ENCODE results near the gene ITPR1.
"Not testable (repeated sequence)": the region's sequence is repeated elsewhere in the genome, so short reads cannot be mapped to it uniquely, and the experiment has no call there.

ITPR1 gene

GRCh38 chr3:4493014-4493940 lies at the start of gene ITPR1:
TSS of gene ITPR1 (plus strand) at chr3:4493348. CDS start at chr3:4516492, 23,144 bp downstream.
- peak; percentile 58 for DNase-seq

GRCh38 chr3:4447295-4447999 lies 45.7 kb upstream of the ITPR1 start:
- no peak for DNase-seq

GRCh38 chr3:4448187-4448586 lies 45.0 kb upstream of the ITPR1 start:
- DNase-seq = no peak

- no peak for DNase-seq
Observed at GRCh38 chr3:4449043-4449805, 43.9 kb upstream of the ITPR1 start.

- DNase-seq = no peak
Observed at GRCh38 chr3:4454142-4454541, 39.0 kb upstream of the ITPR1 start.

- not testable (repeated sequence) for DNase-seq
Observed at GRCh38 chr3:4456780-4457179, 36.4 kb upstream of the ITPR1 start.

- no peak for DNase-seq
Observed at GRCh38 chr3:4458961-4459360, 34.2 kb upstream of the ITPR1 start.

GRCh38 chr3:4460334-4460733 lies 32.8 kb upstream of the ITPR1 start:
- DNase-seq = no peak

- DNase-seq = no peak
Observed at GRCh38 chr3:4461468-4462090, 31.6 kb upstream of the ITPR1 start.

- DNase-seq = no peak
Observed at GRCh38 chr3:4462369-4463040, 30.6 kb upstream of the ITPR1 start.

- no peak for DNase-seq
Observed at GRCh38 chr3:4464576-4464975, 28.6 kb upstream of the ITPR1 start.

- peak; percentile 54 for DNase-seq
Observed at GRCh38 chr3:4466741-4467521, 26.2 kb upstream of the ITPR1 start, which contains the start of gene SUMF1. TSS of gene SUMF1 (minus strand) at chr3:4467269. CDS start at chr3:4467245, 24 bp downstream.

GRCh38 chr3:4467522-4467867 lies 25.7 kb upstream of the ITPR1 start:
- no peak for DNase-seq

- DNase-seq = no peak
Observed at GRCh38 chr3:4471907-4472306, 21.2 kb upstream of the ITPR1 start.

GRCh38 chr3:4472312-4472711 lies 20.8 kb upstream of the ITPR1 start:
- DNase-seq = no peak

GRCh38 chr3:4472766-4473165 lies 20.4 kb upstream of the ITPR1 start:
- DNase-seq = no peak

GRCh38 chr3:4474683-4475490 lies 18.3 kb upstream of the ITPR1 start:
- DNase-seq = no peak

GRCh38 chr3:4475804-4476203 lies 17.3 kb upstream of the ITPR1 start:
- no peak for DNase-seq

- DNase-seq = no peak
Observed at GRCh38 chr3:4476496-4476895, 16.7 kb upstream of the ITPR1 start.

GRCh38 chr3:4478261-4478660 lies 14.9 kb upstream of the ITPR1 start:
- no peak for DNase-seq

- no peak for DNase-seq
Observed at GRCh38 chr3:4491855-4492207, 1.3 kb upstream of the ITPR1 start.
